Smooth muscle cell (in vitro differentiated cells): ENCODE data around the gene ABHD10. TPM values are rescaled to one million over a fixed set of nuclear protein-coding genes. Genes with fewer than 3 reads are reported as not detected.

Source experiments
- DNase-seq: peaks from one replicate; lab custom pipeline; 2025; ENCODE audit not compliant: unreplicated experiment; lab: John Stamatoyannopoulos, UW
- H2AFZ ChIP-seq: fragments of 200-600 bp; sonication (generic); 2 replicates; pipeline ENCODE4 v1.6.0; 2016; ENCODE audit warnings: antibody characterized with exemption, low read depth, mild to moderate bottlenecking
- H3F3A ChIP-seq: fragments of 200-600 bp; sonication (generic); 2 replicates; pipeline ENCODE4 v1.6.0; 2017; ENCODE audit warnings: antibody characterized with exemption, low read depth
- H3K27ac ChIP-seq: fragments of 200-600 bp; sonication (generic); 2 replicates; pipeline ENCODE4 v1.5.1; 2016; ENCODE audit warnings: low read depth, mild to moderate bottlenecking
- H3K27me3 ChIP-seq: fragments of 200-600 bp; sonication (generic); 2 replicates; pipeline ENCODE4 v1.6.1; 2016; ENCODE audit warnings: low read depth, mild to moderate bottlenecking
- H3K36me3 ChIP-seq: fragments of 200-600 bp; sonication (generic); 2 replicates; pipeline ENCODE4 v1.5.1; 2016; ENCODE audit warnings: low read depth
- H3K4me1 ChIP-seq: fragments of 200-600 bp; sonication (generic); 2 replicates; pipeline ENCODE4 v1.5.1; 2016; ENCODE audit warnings: low read depth
- H3K4me2 ChIP-seq: fragments of 200-600 bp; sonication (generic); 2 replicates; pipeline ENCODE4 v1.6.0; 2016; ENCODE audit warnings: mild to moderate bottlenecking
- H3K4me3 ChIP-seq: fragments of 200-600 bp; sonication (generic); 2 replicates; pipeline ENCODE4 v1.5.1; 2016; ENCODE audit warnings: mild to moderate bottlenecking
- H3K79me2 ChIP-seq: fragments of 200-600 bp; sonication (generic); 2 replicates; pipeline ENCODE4 v1.6.0; 2016; ENCODE audit warnings: low read depth, mild to moderate bottlenecking
- H3K9ac ChIP-seq: fragments of 200-600 bp; sonication (generic); 2 replicates; pipeline ENCODE4 v1.6.0; 2016; ENCODE audit warnings: low read depth
- H3K9me3 ChIP-seq: fragments of 200-600 bp; sonication (generic); replicated peaks from 2 replicates; pipeline ENCODE4 v1.5.1; 2016; ENCODE audit warnings: low read depth
- H4K20me1 ChIP-seq: fragments of 200-600 bp; sonication (generic); 2 replicates; pipeline ENCODE4 v1.6.0; 2016; ENCODE audit warnings: low read depth
- WGBS: methylation state at CpG from one replicate; pipeline ENCODE4 v1.1.7; 2016; ENCODE audit warnings: low lambda C conversion rate; 5-methylcytosine and 5-hydroxymethylcytosine counted together
- polyA plus RNA-seq: library from polyadenylated mRNA; unstranded; fragments of >200 nt; fragmentation: Nextera tagmentation; extraction: Ambion mirVana; gene quantifications from 2 replicates; pipeline ENCODE4 v1.2.1, GENCODE V29; 2016
- total RNA-seq: library from RNA; depleted of rRNA; stranded (reverse); fragments of >200 nt; gene quantifications from 2 replicates; pipeline ENCODE4 v1.2.3, GENCODE V29; 2014
- TF ChIP-seq, protein P1 (sequence below): fragments of 200-600 bp; sonication (generic); IDR thresholded peaks from 2 replicates; pipeline ENCODE4 v1.5.1; 2017; ENCODE audit warnings: borderline replicate concordance, mild to moderate bottlenecking, antibody characterized with exemption; ENCODE audit not compliant: insufficient read depth, poor library complexity, severe bottlenecking

ABHD10 gene
- total and polyA plus RNA-seq, 2 experiments from 2014 or later: 44.1 to 44.9 TPM

DNA sequence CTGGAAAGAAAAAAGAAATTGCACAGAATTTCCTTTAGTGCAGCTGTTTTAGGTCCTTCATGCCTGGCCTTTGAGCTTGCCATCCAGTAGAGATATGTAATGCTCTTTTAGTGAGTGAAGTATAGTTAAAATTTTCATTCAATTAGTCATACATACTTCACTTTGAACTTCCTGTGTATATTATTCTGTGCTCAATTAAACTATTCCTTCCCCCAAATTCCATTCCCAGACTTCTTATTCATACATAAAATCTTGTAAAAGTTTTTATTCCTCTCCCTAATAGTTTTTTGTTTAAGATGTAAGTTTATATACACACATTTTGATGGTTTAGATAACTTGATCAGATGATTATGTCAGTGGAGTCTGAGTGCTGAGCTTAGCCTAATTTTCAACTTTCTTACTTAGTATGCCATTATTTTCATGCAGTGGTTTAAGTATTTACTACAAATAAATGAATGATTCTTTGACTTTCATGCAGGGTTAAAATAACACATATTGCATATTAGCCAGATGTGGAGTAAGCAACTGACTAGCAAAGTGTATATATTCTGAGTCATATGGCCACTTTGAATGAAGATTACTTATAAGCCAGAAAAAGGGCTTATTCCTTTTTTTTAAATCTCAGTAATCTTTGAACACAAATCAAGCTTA, 42.5 kb upstream of the ABHD10 start:
- H3K36me3 ChIP-seq: peaks cover 4% of the 10 kb centered on the region

DNA sequence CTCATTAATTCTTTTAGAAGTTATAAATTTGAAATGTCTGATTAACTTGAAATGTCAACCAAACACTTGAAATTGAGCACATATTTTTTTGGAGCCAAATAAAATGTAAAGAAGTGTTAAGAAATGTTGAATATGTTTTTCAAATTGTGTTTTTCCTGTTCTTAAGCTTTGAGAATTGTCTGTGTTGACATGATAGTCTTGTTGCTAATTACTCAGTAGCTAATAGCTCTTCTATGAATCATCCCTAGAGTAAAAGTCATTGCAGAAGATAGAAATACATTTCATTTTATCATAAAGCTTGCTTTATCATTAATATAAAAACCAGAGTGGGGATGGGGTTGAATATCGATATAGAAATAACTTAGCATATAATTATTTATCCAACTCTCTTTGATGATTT, 41.9 kb upstream of the ABHD10 start:
- TF ChIP-seq, protein P1, sequence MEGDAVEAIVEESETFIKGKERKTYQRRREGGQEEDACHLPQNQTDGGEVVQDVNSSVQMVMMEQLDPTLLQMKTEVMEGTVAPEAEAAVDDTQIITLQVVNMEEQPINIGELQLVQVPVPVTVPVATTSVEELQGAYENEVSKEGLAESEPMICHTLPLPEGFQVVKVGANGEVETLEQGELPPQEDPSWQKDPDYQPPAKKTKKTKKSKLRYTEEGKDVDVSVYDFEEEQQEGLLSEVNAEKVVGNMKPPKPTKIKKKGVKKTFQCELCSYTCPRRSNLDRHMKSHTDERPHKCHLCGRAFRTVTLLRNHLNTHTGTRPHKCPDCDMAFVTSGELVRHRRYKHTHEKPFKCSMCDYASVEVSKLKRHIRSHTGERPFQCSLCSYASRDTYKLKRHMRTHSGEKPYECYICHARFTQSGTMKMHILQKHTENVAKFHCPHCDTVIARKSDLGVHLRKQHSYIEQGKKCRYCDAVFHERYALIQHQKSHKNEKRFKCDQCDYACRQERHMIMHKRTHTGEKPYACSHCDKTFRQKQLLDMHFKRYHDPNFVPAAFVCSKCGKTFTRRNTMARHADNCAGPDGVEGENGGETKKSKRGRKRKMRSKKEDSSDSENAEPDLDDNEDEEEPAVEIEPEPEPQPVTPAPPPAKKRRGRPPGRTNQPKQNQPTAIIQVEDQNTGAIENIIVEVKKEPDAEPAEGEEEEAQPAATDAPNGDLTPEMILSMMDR: no peak
- H3K79me2 ChIP-seq: peaks cover 9% of the 10 kb centered on the region
- H3K36me3 ChIP-seq: peaks cover 4% of the 10 kb centered on the region
- no peak for DNase-seq
- H3K4me2 ChIP-seq: peak overlapping the region; percentile 79
- H3K9ac ChIP-seq: peak overlapping the region; percentile 96
- no peaks in the 10 kb centered on the region for H4K20me1 ChIP-seq
- H3K4me3 ChIP-seq: no peak overlapping the region
- H2AFZ ChIP-seq: no peak overlapping the region
- 97% methylated on average over 1 of the region's 1 CpG for WGBS
- H3K4me1 ChIP-seq: peaks cover 29% of the 10 kb centered on the region
- H3K27ac ChIP-seq: peak overlapping the region; percentile 100
- no peaks in the 10 kb centered on the region for H3K27me3 ChIP-seq
- peaks cover 36% of the 10 kb centered on the region for H3F3A ChIP-seq
- no peaks in the 10 kb centered on the region for H3K9me3 ChIP-seq

More for the DNA sequence above, 42.5 kb upstream of the ABHD10 start:
- no peak overlapping the region for H3K4me3 ChIP-seq
- H3K27ac ChIP-seq: peak overlapping the region; percentile 100
- H3K27me3 ChIP-seq: no peaks in the 10 kb centered on the region
- peaks cover 9% of the 10 kb centered on the region for H3K79me2 ChIP-seq
- DNase-seq: no peak
- H3K4me1 ChIP-seq: peaks cover 29% of the 10 kb centered on the region
- H3K9ac ChIP-seq: peak overlapping the region; percentile 96
- peak overlapping the region; percentile 79 for H3K4me2 ChIP-seq
- peaks cover 41% of the 10 kb centered on the region for H3F3A ChIP-seq
- H2AFZ ChIP-seq: no peak overlapping the region
- H4K20me1 ChIP-seq: no peaks in the 10 kb centered on the region
- H3K9me3 ChIP-seq: no peaks in the 10 kb centered on the region
- TF ChIP-seq, protein P1: no peak

DNA sequence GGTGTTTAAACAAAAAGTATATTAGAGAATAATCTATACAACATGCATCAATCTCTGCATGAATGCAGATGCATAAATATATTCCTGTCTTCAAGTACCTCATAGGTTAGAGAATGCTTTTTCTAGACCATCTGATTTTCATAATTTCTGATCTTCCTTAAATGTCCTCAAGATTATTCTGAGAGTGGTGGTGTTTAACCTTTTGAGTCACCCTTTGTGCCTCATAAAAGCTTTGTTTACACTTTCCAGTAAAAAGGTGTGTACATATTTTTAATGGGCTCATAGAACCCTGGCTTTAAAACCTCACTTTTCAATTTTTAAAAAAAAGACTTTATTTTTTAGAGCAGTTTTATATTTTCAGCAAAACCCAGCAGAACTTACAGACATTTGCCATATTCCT, 41.0 kb upstream of the ABHD10 start:
- peak overlapping the region; percentile 100 for H3K27ac ChIP-seq
- peak overlapping the region; percentile 79 for H3K4me2 ChIP-seq
- H3K79me2 ChIP-seq: peaks cover 9% of the 10 kb centered on the region
- no peak overlapping the region for H3K9ac ChIP-seq
- H3K9me3 ChIP-seq: no peaks in the 10 kb centered on the region
- H2AFZ ChIP-seq: no peak overlapping the region
- TF ChIP-seq, protein P1: no peak
- H3K4me1 ChIP-seq: peaks cover 21% of the 10 kb centered on the region
- H3K36me3 ChIP-seq: peaks cover 9% of the 10 kb centered on the region
- H4K20me1 ChIP-seq: no peaks in the 10 kb centered on the region
- DNase-seq: no peak
- H3K4me3 ChIP-seq: no peak overlapping the region
- peaks cover 32% of the 10 kb centered on the region for H3F3A ChIP-seq
- no peaks in the 10 kb centered on the region for H3K27me3 ChIP-seq

DNA sequence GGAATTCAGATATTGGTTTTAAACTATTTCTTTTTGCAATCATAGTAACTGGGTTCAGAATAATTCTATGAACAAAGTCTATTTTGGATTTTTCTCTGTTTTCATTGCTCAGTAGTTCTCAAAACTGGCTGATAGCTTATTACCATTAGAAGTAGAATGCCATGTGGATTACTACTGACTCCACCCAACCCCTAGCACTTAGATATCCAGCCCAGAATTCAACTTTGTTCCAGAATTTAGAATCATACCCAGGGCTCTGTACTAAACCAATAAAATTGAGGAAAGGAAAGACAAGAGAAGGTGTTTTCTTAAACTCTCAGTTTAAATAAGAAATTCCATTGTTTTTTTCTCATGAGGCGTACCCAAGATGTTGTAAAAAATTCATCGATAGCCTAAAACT, 39.0 kb upstream of the ABHD10 start:
- H3K27ac ChIP-seq: no peak overlapping the region
- WGBS: 100% methylated on average over 2 of the region's 2 CpGs
- H3K9me3 ChIP-seq: no peaks in the 10 kb centered on the region
- H3K4me1 ChIP-seq: peaks cover 20% of the 10 kb centered on the region
- peaks cover 23% of the 10 kb centered on the region for H3F3A ChIP-seq
- H3K79me2 ChIP-seq: peaks cover 9% of the 10 kb centered on the region
- no peak overlapping the region for H3K4me3 ChIP-seq
- H3K27me3 ChIP-seq: no peaks in the 10 kb centered on the region
- peaks cover 13% of the 10 kb centered on the region for H3K36me3 ChIP-seq
- H3K4me2 ChIP-seq: no peak overlapping the region
- H4K20me1 ChIP-seq: no peaks in the 10 kb centered on the region
- H3K9ac ChIP-seq: no peak overlapping the region
- DNase-seq: no peak
- no peak overlapping the region for H2AFZ ChIP-seq
- TF ChIP-seq, protein P1: no peak
